Prostate gland (tissue), 2 donors: ENCODE data around the gene ZDHHC5.

Experiments
- POLR2A ChIP-seq: fragments of 450-650 bp; IDR thresholded peaks from one replicate; pipeline ENCODE4 v1.6.1; 2016; ENCODE audit warnings: antibody characterized with exemption, mild to moderate bottlenecking
- TF ChIP-seq, protein P1 (sequence below), 4 experiments: fragments of 200-600 bp in 2 of 4; fragments of 450-650 bp in 2 of 4; sonication (generic) in 2 of 4; IDR thresholded peaks; 1 replicate in 3 of 4; 2 replicates in 1 of 4; pipeline ENCODE4 v1.5.1; 2016 to 2019; ENCODE audit warnings: antibody characterized with exemption in 4 of 4, mild to moderate bottlenecking in 2 of 4, moderate library complexity in 2 of 4

DNA sequence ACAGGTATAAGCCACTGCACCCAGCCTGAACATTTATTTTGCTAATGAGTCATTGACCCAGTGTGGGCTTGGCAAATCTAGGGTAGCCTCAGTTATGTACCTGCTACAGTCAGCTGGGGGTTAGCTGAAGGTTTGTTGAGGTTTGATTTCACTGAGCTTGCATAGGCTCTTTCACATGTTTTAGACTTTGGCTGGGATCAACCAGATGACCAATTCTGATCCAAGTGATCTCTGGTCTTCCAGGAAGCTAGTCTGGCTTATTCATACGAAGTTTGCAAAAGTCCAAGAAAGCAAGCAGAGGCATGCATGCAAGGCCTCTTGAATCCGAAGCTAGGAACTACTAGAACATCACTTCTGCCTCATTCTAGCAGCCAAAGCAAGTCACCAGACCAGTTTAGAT, 49.5 kb upstream of the ZDHHC5 start:
- TF ChIP-seq POLR2A: no peak
- TF ChIP-seq, protein P1, sequence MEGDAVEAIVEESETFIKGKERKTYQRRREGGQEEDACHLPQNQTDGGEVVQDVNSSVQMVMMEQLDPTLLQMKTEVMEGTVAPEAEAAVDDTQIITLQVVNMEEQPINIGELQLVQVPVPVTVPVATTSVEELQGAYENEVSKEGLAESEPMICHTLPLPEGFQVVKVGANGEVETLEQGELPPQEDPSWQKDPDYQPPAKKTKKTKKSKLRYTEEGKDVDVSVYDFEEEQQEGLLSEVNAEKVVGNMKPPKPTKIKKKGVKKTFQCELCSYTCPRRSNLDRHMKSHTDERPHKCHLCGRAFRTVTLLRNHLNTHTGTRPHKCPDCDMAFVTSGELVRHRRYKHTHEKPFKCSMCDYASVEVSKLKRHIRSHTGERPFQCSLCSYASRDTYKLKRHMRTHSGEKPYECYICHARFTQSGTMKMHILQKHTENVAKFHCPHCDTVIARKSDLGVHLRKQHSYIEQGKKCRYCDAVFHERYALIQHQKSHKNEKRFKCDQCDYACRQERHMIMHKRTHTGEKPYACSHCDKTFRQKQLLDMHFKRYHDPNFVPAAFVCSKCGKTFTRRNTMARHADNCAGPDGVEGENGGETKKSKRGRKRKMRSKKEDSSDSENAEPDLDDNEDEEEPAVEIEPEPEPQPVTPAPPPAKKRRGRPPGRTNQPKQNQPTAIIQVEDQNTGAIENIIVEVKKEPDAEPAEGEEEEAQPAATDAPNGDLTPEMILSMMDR (IDR thresholded peaks at IDR 0.05): no peak
